ENCODE measurements around the gene ATP8A2.

DNA sequence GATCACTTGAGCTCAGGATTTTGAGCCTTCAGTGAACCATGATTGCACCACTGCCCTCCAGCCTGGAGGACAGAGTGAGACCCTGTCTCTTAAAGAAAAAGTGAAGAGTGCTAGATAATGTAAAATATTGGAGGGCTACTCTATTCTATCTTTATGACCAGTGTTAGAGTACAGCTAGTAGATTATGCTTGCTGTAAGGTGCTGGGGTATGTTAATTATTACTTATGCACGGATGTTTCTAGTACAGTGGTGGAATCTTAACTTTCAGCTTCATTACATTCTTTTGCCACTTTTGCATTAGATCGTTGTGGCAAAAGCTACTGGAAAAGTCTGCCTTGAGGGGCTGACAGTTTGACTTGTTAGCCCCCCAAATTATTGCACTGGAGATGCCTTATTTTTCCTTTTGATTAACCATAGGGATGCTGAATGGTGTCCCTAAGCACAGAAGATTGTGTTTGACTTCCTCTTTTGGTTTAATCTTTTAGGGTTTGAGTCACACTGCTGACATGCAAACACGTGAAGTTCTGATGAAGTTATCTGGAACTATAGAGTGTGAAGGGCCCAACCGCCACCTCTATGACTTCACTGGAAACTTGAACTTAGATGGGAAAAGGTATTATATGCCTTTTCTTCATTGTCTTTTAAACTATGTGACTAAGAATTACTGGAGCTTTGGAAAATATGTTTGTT, 169.8 kb downstream of the ATP8A2 start:
- no peak for TF ChIP-seq MYBL2 (CRISPR knock-in tag; IDR thresholded peaks at IDR 0.05)
- no peak for TF ChIP-seq CTCF (IDR thresholded peaks at IDR 0.05)
- TF ChIP-seq, protein P1, sequence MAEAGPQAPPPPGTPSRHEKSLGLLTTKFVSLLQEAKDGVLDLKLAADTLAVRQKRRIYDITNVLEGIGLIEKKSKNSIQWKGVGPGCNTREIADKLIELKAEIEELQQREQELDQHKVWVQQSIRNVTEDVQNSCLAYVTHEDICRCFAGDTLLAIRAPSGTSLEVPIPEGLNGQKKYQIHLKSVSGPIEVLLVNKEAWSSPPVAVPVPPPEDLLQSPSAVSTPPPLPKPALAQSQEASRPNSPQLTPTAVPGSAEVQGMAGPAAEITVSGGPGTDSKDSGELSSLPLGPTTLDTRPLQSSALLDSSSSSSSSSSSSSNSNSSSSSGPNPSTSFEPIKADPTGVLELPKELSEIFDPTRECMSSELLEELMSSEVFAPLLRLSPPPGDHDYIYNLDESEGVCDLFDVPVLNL (CRISPR knock-in tag; IDR thresholded peaks at IDR 0.05; ENCODE audit: borderline replicate concordance, low read depth), result no peak
- TF ChIP-seq PREB (CRISPR knock-in tag; IDR thresholded peaks at IDR 0.05; ENCODE audit: borderline replicate concordance), result no peak
- no peak for TF ChIP-seq ATF3 (CRISPR knock-in tag; conservative IDR thresholded peaks at IDR 0.05)
- no peak for TF ChIP-seq SP1 (CRISPR knock-in tag; conservative IDR thresholded peaks at IDR 0.05)
- no peak for TF ChIP-seq ATF2 (CRISPR knock-in tag; IDR thresholded peaks at IDR 0.05; ENCODE audit: borderline replicate concordance, low read depth)
- TF ChIP-seq CBFB (CRISPR knock-in tag; IDR thresholded peaks at IDR 0.05; ENCODE audit: low read depth), result no peak
- no peak for TF ChIP-seq FOXK1 (CRISPR knock-in tag; IDR thresholded peaks at IDR 0.05)

Data from WTC11 (cell line).